ENCODE measurements around the gene CLC.

CLC gene

GRCh38 chr19:39759457-39760184 lies 21.8 kb upstream of the CLC start:
- H2AFZ ChIP-seq (ENCODE audit: low read length) = no peak overlapping the region

DNA sequence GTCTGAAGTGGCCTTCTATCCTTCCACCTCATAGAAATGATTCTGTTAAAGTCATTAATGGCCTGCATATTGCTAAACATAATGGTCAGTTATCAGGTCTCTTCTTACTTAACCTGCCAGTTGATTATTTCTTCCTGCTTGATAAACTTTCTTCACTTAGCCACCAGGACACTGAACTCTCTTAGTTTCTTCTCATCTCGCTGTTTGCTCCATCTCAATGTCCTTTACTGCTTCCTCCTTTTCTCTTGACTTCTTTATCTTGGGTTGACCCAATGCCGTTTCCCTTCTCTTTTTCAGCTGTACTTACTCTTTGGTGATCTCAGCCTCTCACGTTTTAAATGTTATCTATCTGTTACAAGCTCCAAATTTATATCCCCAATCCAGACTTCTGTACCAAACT lies 17.1 kb upstream of the CLC start:
- no peaks in the 10 kb centered on the region for H3K4me1 ChIP-seq (ENCODE audit: insufficient read depth, low read length, poor library complexity, severe bottlenecking)
- no peaks in the 10 kb centered on the region for H3K79me2 ChIP-seq (ENCODE audit: insufficient read depth, low read length)
- no peak overlapping the region for H3K4me2 ChIP-seq (ENCODE audit: low read depth, low read length, poor library complexity, severe bottlenecking)
- no peak overlapping the region for H3K9ac ChIP-seq (ENCODE audit: low read depth, low read length, poor library complexity, severe bottlenecking)
- no peaks in the 10 kb centered on the region for H3F3A ChIP-seq (ENCODE audit: low read depth)
- TF ChIP-seq EZH2phosphoT487 (IDR thresholded peaks at IDR 0.05; ENCODE audit: borderline replicate concordance) = no peak
- TF ChIP-seq, protein P1, sequence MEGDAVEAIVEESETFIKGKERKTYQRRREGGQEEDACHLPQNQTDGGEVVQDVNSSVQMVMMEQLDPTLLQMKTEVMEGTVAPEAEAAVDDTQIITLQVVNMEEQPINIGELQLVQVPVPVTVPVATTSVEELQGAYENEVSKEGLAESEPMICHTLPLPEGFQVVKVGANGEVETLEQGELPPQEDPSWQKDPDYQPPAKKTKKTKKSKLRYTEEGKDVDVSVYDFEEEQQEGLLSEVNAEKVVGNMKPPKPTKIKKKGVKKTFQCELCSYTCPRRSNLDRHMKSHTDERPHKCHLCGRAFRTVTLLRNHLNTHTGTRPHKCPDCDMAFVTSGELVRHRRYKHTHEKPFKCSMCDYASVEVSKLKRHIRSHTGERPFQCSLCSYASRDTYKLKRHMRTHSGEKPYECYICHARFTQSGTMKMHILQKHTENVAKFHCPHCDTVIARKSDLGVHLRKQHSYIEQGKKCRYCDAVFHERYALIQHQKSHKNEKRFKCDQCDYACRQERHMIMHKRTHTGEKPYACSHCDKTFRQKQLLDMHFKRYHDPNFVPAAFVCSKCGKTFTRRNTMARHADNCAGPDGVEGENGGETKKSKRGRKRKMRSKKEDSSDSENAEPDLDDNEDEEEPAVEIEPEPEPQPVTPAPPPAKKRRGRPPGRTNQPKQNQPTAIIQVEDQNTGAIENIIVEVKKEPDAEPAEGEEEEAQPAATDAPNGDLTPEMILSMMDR (conservative IDR thresholded peaks at IDR 0.05; ENCODE audit: low read length) = no peak
- no peaks in the 10 kb centered on the region for H3K36me3 ChIP-seq (ENCODE audit: insufficient read depth, low read length)
- no peaks in the 10 kb centered on the region for H3K9me2 ChIP-seq (replicated peaks; ENCODE audit: low read depth, low read length)
- H3K4me3 ChIP-seq (ENCODE audit: low read length, poor library complexity, severe bottlenecking) = no peak overlapping the region
- no peaks in the 10 kb centered on the region for H3K27me3 ChIP-seq (ENCODE audit: insufficient read depth, low read length, poor library complexity, severe bottlenecking)
- H2AFZ ChIP-seq (ENCODE audit: low read length) = no peak overlapping the region
- H4K20me1 ChIP-seq (ENCODE audit: insufficient read depth, low read length, poor library complexity, severe bottlenecking) = no peaks in the 10 kb centered on the region
- no peaks in the 10 kb centered on the region for H3K9me3 ChIP-seq (ENCODE audit: insufficient read depth, low read depth, low read length)

More at GRCh38 chr19:39759457-39760184, 21.8 kb upstream of the CLC start:
- H3K4me1 ChIP-seq (ENCODE audit: insufficient read depth, low read length, poor library complexity, severe bottlenecking) = no peaks in the 10 kb centered on the region
- TF ChIP-seq, protein P1 (conservative IDR thresholded peaks at IDR 0.05; ENCODE audit: low read length) = no peak
- no peak for TF ChIP-seq EZH2phosphoT487 (IDR thresholded peaks at IDR 0.05; ENCODE audit: borderline replicate concordance)
- no peaks in the 10 kb centered on the region for H3K9me2 ChIP-seq (replicated peaks; ENCODE audit: low read depth, low read length)
- no peaks in the 10 kb centered on the region for H3K27me3 ChIP-seq (ENCODE audit: insufficient read depth, low read length, poor library complexity, severe bottlenecking)
- no peaks in the 10 kb centered on the region for H3K79me2 ChIP-seq (ENCODE audit: insufficient read depth, low read length)
- no peaks in the 10 kb centered on the region for H3K36me3 ChIP-seq (ENCODE audit: insufficient read depth, low read length)
- no peak overlapping the region for H3K4me2 ChIP-seq (ENCODE audit: low read depth, low read length, poor library complexity, severe bottlenecking)
- no peak overlapping the region for H3K4me3 ChIP-seq (ENCODE audit: low read length, poor library complexity, severe bottlenecking)
- no peaks in the 10 kb centered on the region for H3K9me3 ChIP-seq (ENCODE audit: insufficient read depth, low read depth, low read length)
- H3F3A ChIP-seq (ENCODE audit: low read depth) = no peaks in the 10 kb centered on the region
- H4K20me1 ChIP-seq (ENCODE audit: insufficient read depth, low read length, poor library complexity, severe bottlenecking) = no peaks in the 10 kb centered on the region
- H3K9ac ChIP-seq (ENCODE audit: low read depth, low read length, poor library complexity, severe bottlenecking) = no peak overlapping the region

GRCh38 chr19:39754544-39754943 lies 16.7 kb upstream of the CLC start:
- Histone ChIP-seq H2AFZ (ENCODE audit: low read length) (no peak overlapping the region), H3K9me2 (replicated peaks; ENCODE audit: low read depth, low read length) (no peaks in the 10 kb centered on the region), H4K20me1 (ENCODE audit: insufficient read depth, low read length, poor library complexity, severe bottlenecking) (no peaks in the 10 kb centered on the region), H3K36me3 (ENCODE audit: insufficient read depth, low read length) (no peaks in the 10 kb centered on the region), H3K4me1 (ENCODE audit: insufficient read depth, low read length, poor library complexity, severe bottlenecking) (no peaks in the 10 kb centered on the region), H3K4me2 (ENCODE audit: low read depth, low read length, poor library complexity, severe bottlenecking) (no peak overlapping the region), H3F3A (ENCODE audit: low read depth) (no peaks in the 10 kb centered on the region), H3K27me3 (ENCODE audit: insufficient read depth, low read length, poor library complexity, severe bottlenecking) (no peaks in the 10 kb centered on the region), H3K9me3 (ENCODE audit: insufficient read depth, low read depth, low read length) (no peaks in the 10 kb centered on the region), H3K4me3 (ENCODE audit: low read length, poor library complexity, severe bottlenecking) (no peak overlapping the region), H3K9ac (ENCODE audit: low read depth, low read length, poor library complexity, severe bottlenecking) (no peak overlapping the region), H3K79me2 (ENCODE audit: insufficient read depth, low read length) (no peaks in the 10 kb centered on the region)
- TF ChIP-seq EZH2phosphoT487 (IDR thresholded peaks at IDR 0.05; ENCODE audit: borderline replicate concordance) = no peak
- TF ChIP-seq, protein P1 (conservative IDR thresholded peaks at IDR 0.05; ENCODE audit: low read length) = no peak

Measured in Loucy (cell line).